AG04450 (cell line): Measurements from ENCODE around the gene BMAL2. TPM values are rescaled to one million over a fixed set of nuclear protein-coding genes. Genes with fewer than 3 reads are reported as not detected.

ENCODE experiments used
- CTCF ChIA-PET: fragments of 300-600, 350-600 bp; formaldehyde crosslinking; extraction: SDS; loops from one replicate; lab custom pipeline; 2022; ENCODE audit warnings: antibody characterized with exemption, inconsistent platforms; lab: Charles Lee
- POLR2A ChIA-PET: fragments of 350-600 bp; formaldehyde crosslinking; extraction: SDS; loops from one replicate; lab custom pipeline; 2021; ENCODE audit warnings: antibody characterized with exemption, inconsistent platforms; lab: Yijun Ruan, JAX
- DNase-seq: peaks from one replicate; pipeline ENCODE4 v3.0.0-alpha.2; 2011; ENCODE audit warnings: low read depth, low spot score
- H3K27ac ChIP-seq: one replicate; pipeline ENCODE4 v1.5.1; 2012; ENCODE audit warnings: low read depth, low read length, control low read depth
- H3K27me3 ChIP-seq: one replicate; pipeline ENCODE4 v1.6.0; 2012; ENCODE audit warnings: low read length; ENCODE audit not compliant: control insufficient read depth, insufficient read depth
- H3K4me3 ChIP-seq: 2 replicates; pipeline ENCODE4 v1.5.1; 2011; ENCODE audit warnings: mild to moderate bottlenecking, low read depth, low read length, control low read depth
- H3K9me3 ChIP-seq: 2 replicates; pipeline ENCODE4 v1.5.1; 2012; ENCODE audit warnings: low read length; ENCODE audit not compliant: control insufficient read depth, insufficient read depth
- CTCF ChIP-seq: IDR thresholded peaks from 2 replicates; pipeline ENCODE4 v1.5.1; 2011; ENCODE audit warnings: low read depth, low read length, control low read depth, inconsistent platforms
- polyA plus RNA-seq: library from polyadenylated mRNA; depleted of rRNA; stranded (reverse); fragments of >200 nt; gene quantifications from 2 replicates; pipeline ENCODE4 v1.2.3, GENCODE V29; 2011

BMAL2 gene
- polyA plus RNA-seq, 1 experiment: 28.8 TPM

GRCh38 chr12:27355486-27355885, 22.9 kb downstream of the BMAL2 start:
- Histone ChIP-seq H3K27ac (no peak overlapping the region), H3K27me3 (no peaks in the 10 kb centered on the region), H3K9me3 (no peaks in the 10 kb centered on the region), H3K4me3 (no peak overlapping the region)
- DNase-seq: no peak
- no peak for TF ChIP-seq CTCF
- POLR2A ChIA-PET: interaction anchor here (0.9 kb wide), 1 partner anchor 10 kb away, joined by 3 read pairs; no protein-coding TSS in a partner anchor
- CTCF ChIA-PET: interaction anchor here (0.8 to 1.1 kb wide), 2 partner anchors 29 to 297 kb away, joined by 3 read pairs; no protein-coding TSS in a partner anchor

- no peaks in the 10 kb centered on the region for H3K27me3 ChIP-seq
- no peak for TF ChIP-seq CTCF
- no peak overlapping the region for H3K27ac ChIP-seq
- POLR2A ChIA-PET: interaction anchor here (0.9 kb wide), 1 partner anchor 11 kb away, joined by 3 read pairs; no protein-coding TSS in a partner anchor
- no peak overlapping the region for H3K4me3 ChIP-seq
- CTCF ChIA-PET: interaction anchor here (0.8 to 1.1 kb wide), 2 partner anchors 28 to 296 kb away, joined by 3 read pairs; no protein-coding TSS in a partner anchor
- H3K9me3 ChIP-seq: no peaks in the 10 kb centered on the region
- DNase-seq: no peak
Observed at GRCh38 chr12:27355979-27356378, 23.3 kb downstream of the BMAL2 start.

- Histone ChIP-seq H3K4me3 (no peak overlapping the region), H3K9me3 (no peaks in the 10 kb centered on the region), H3K27me3 (no peaks in the 10 kb centered on the region), H3K27ac (no peak overlapping the region)
- TF ChIP-seq CTCF: no peak
- CTCF ChIA-PET: interaction anchor here (0.6 kb wide), 1 partner anchor 566 kb away, joined by 3 read pairs; no protein-coding TSS in a partner anchor
- POLR2A ChIA-PET: interaction anchor here (0.7 kb wide), 5 partner anchors 10 to 114 kb away, joined by 4 to 6 read pairs (median 5); partner anchors contain the start of gene BMAL2
- DNase-seq: no peak
Observed at GRCh38 chr12:27359578-27360340, 27.1 kb downstream of the BMAL2 start.

- CTCF ChIA-PET: interaction anchor here (1.0 to 1.1 kb wide), 3 partner anchors 21 to 63 kb away, joined by 3 to 5 read pairs (median 3); no protein-coding TSS in a partner anchor
- Histone ChIP-seq H3K4me3 (no peak overlapping the region), H3K27me3 (no peaks in the 10 kb centered on the region), H3K27ac (no peak overlapping the region), H3K9me3 (no peaks in the 10 kb centered on the region)
- POLR2A ChIA-PET: interaction anchor here (0.7 kb wide), 1 partner anchor 17 kb away, joined by 3 read pairs; no protein-coding TSS in a partner anchor
- no peak for TF ChIP-seq CTCF
- peak; percentile 36 for DNase-seq
Observed at GRCh38 chr12:27361372-27361771, 28.7 kb downstream of the BMAL2 start.

- Histone ChIP-seq H3K9me3 (no peaks in the 10 kb centered on the region), H3K27me3 (no peaks in the 10 kb centered on the region), H3K27ac (no peak overlapping the region), H3K4me3 (no peak overlapping the region)
- DNase-seq: no peak
- POLR2A ChIA-PET: no interaction called here
- CTCF ChIA-PET: interaction anchor here (1.0 to 3.7 kb wide), 2 partner anchors 17 to 286 kb away, joined by 3 to 16 read pairs; no protein-coding TSS in a partner anchor
- TF ChIP-seq CTCF: no peak
Observed at GRCh38 chr12:27366621-27367020, 34.0 kb downstream of the BMAL2 start.
